ENCODE results near the gene THTPA.

THTPA gene

DNA sequence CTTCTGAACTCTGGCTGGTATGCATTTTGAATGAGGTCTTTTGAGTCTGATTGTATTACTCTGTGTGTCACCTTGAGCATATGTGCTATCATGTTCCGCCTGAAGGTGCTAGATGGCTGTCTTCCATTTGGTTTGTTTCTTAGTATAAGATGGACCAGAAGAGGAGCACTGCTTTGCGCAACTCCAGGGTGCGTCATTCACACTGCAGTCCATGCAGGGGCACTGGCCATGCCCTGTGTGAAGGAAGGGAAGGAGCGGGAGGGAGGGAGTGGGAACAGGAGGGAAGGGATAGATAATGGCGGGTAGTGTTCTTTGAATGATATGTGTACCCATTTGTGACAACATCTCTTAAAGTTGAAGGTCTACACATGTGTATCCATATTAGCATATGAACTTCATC lies 12.7 kb upstream of the THTPA start:
- Histone ChIP-seq H3K36me3 (ENCODE audit: insufficient read depth, low read length) (no peaks in the 10 kb centered on the region), H3K4me1 (ENCODE audit: insufficient read depth, low read length) (no peaks in the 10 kb centered on the region), H3K27me3 (ENCODE audit: insufficient read depth, low read length, poor library complexity) (no peaks in the 10 kb centered on the region), H3K9me3 (ENCODE audit: insufficient read depth, low read length, severe bottlenecking) (no peaks in the 10 kb centered on the region), H3K4me2 (ENCODE audit: insufficient read depth, low read length) (no peak overlapping the region), H2AFZ (ENCODE audit: low read depth, low read length) (no peak overlapping the region), H3K9ac (ENCODE audit: low read depth, low read length) (no peak overlapping the region), H3K4me3 (ENCODE audit: low read depth in 1 of 2, low read length in 2 of 2) (no peak overlapping the region), H3K79me2 (ENCODE audit: insufficient read depth, low read length) (no peaks in the 10 kb centered on the region), H3K27ac (ENCODE audit: low read length) (no peak overlapping the region), H4K20me1 (ENCODE audit: insufficient read depth, low read length) (no peaks in the 10 kb centered on the region; the same call in 1 of the 2 replicates)
- ATAC-seq (ENCODE audit: insufficient read depth, low read depth), result no peak
- TF ChIP-seq, protein P1, sequence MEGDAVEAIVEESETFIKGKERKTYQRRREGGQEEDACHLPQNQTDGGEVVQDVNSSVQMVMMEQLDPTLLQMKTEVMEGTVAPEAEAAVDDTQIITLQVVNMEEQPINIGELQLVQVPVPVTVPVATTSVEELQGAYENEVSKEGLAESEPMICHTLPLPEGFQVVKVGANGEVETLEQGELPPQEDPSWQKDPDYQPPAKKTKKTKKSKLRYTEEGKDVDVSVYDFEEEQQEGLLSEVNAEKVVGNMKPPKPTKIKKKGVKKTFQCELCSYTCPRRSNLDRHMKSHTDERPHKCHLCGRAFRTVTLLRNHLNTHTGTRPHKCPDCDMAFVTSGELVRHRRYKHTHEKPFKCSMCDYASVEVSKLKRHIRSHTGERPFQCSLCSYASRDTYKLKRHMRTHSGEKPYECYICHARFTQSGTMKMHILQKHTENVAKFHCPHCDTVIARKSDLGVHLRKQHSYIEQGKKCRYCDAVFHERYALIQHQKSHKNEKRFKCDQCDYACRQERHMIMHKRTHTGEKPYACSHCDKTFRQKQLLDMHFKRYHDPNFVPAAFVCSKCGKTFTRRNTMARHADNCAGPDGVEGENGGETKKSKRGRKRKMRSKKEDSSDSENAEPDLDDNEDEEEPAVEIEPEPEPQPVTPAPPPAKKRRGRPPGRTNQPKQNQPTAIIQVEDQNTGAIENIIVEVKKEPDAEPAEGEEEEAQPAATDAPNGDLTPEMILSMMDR (IDR thresholded peaks at IDR 0.05; ENCODE audit: borderline replicate concordance, extremely low read depth, low read length, poor library complexity, severe bottlenecking), result no peak
- no peak for TF ChIP-seq EZH2 (IDR thresholded peaks at IDR 0.05; ENCODE audit: borderline replicate concordance, low read depth, low read length, severe bottlenecking)
- no peak for DNase-seq

DNA sequence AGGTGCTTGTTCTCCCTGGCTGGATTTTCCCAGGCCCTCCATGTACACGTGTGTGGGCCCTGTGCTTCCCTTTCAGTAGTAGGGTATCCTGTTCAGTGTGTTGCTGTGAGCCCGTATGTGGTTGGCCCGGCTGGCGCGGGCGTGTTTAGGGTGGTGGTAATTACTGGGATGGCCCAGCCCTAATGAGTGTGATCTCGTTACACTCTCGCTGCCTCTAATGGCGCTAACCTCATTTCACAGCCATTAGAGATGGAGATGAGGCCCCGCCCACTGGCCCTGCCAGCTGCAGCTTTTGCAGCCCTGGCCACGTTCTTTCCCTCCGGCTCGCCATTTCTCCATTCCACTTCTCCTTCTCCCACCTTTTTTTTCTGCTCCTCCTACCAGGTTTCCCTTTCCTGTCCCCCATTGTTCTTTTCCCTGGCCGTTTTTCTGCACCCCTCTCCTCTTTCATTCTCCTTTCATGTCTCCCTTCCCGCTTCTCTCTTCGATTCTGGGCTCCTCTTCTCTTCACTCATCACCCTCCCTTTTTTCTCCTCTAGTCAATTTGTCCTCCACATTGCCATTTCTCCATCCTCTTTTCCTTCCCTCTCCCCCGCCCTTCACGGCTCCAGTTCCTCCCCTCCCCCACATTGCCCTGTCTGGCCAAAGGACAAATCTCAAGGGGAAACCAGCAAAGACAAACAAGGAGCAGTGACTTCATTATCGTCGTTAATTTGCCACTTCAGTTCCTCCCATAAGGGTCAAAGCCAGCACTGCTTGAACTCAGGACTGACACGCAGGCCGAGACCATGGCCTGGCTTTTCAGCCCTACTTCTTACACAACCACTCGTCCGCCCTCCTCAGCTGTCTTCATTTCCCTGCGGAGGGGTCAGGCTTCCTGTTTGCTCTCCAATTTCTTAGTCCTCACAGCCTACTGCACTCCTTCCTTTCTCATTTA lies 11.3 kb upstream of the THTPA start:
- no peak overlapping the region for H3K4me2 ChIP-seq (ENCODE audit: insufficient read depth, low read length)
- TF ChIP-seq, protein P1 (IDR thresholded peaks at IDR 0.05; ENCODE audit: borderline replicate concordance, extremely low read depth, low read length, poor library complexity, severe bottlenecking), result no peak
- no peak for TF ChIP-seq EZH2 (IDR thresholded peaks at IDR 0.05; ENCODE audit: borderline replicate concordance, low read depth, low read length, severe bottlenecking)
- H3K27me3 ChIP-seq (ENCODE audit: insufficient read depth, low read length, poor library complexity), result no peaks in the 10 kb centered on the region
- no peaks in the 10 kb centered on the region for H4K20me1 ChIP-seq (ENCODE audit: insufficient read depth, low read length)
- no peak overlapping the region for H3K9ac ChIP-seq (ENCODE audit: low read depth, low read length)
- no peaks in the 10 kb centered on the region for H3K36me3 ChIP-seq (ENCODE audit: insufficient read depth, low read length)
- peaks cover 1% of the 10 kb centered on the region; the same call in 1 of the 2 replicates for H3K4me1 ChIP-seq (ENCODE audit: insufficient read depth, low read length)
- no peak overlapping the region for H2AFZ ChIP-seq (ENCODE audit: low read depth, low read length)
- no peak overlapping the region for H3K4me3 ChIP-seq (ENCODE audit: low read depth in 1 of 2, low read length in 2 of 2)
- H3K79me2 ChIP-seq (ENCODE audit: insufficient read depth, low read length), result no peaks in the 10 kb centered on the region
- no peaks in the 10 kb centered on the region for H3K9me3 ChIP-seq (ENCODE audit: insufficient read depth, low read length, severe bottlenecking)
- DNase-seq (no peak), ATAC-seq (ENCODE audit: insufficient read depth, low read depth) (no peak)
- H3K27ac ChIP-seq (ENCODE audit: low read length), result no peak overlapping the region

DNA sequence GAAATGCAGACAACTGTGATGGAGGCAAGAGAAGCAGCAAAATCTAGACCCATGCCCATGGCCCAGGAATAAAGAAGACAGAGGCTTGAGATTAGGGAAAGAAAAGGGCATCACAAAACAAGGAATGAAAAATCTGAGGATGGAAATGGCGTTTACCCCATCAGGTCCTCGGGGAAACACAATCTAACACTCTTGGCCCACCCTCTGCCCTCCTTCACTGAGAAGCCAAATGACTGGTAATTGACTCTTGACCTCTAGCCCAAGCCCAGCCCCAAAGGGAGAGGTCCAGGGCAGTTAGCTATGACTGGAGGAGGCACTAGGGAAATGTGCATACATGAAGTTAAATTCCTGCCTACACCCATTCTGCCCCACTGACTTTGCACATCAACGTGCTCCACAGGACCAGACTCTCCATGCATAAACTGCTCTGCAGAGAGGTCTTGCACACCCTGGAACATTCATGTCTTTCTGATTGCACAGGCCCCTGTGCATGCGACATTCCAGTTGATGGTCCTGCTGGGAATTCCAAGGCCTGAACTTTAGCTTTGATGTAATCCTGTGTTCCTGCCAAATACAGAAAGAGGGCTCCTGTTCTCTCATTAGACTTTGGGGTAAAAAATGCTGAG lies 10.2 kb upstream of the THTPA start:
- ATAC-seq (ENCODE audit: insufficient read depth, low read depth) (no peak), DNase-seq (no peak)
- no peak overlapping the region for H2AFZ ChIP-seq (ENCODE audit: low read depth, low read length)
- no peak overlapping the region for H3K4me2 ChIP-seq (ENCODE audit: insufficient read depth, low read length)
- H3K36me3 ChIP-seq (ENCODE audit: insufficient read depth, low read length), result no peaks in the 10 kb centered on the region
- TF ChIP-seq, protein P1 (IDR thresholded peaks at IDR 0.05; ENCODE audit: borderline replicate concordance, extremely low read depth, low read length, poor library complexity, severe bottlenecking), result no peak
- TF ChIP-seq EZH2 (IDR thresholded peaks at IDR 0.05; ENCODE audit: borderline replicate concordance, low read depth, low read length, severe bottlenecking), result no peak
- H3K9me3 ChIP-seq (ENCODE audit: insufficient read depth, low read length, severe bottlenecking), result no peaks in the 10 kb centered on the region
- no peak overlapping the region for H3K27ac ChIP-seq (ENCODE audit: low read length)
- H4K20me1 ChIP-seq (ENCODE audit: insufficient read depth, low read length), result no peaks in the 10 kb centered on the region
- no peaks in the 10 kb centered on the region for H3K27me3 ChIP-seq (ENCODE audit: insufficient read depth, low read length, poor library complexity)
- H3K4me1 ChIP-seq (ENCODE audit: insufficient read depth, low read length), result peaks cover 12% of the 10 kb centered on the region
- peaks cover 7% of the 10 kb centered on the region for H3K79me2 ChIP-seq (ENCODE audit: insufficient read depth, low read length)
- no peak overlapping the region for H3K4me3 ChIP-seq (ENCODE audit: low read depth in 1 of 2, low read length in 2 of 2)
- no peak overlapping the region for H3K9ac ChIP-seq (ENCODE audit: low read depth, low read length)

Data from DND-41 (cell line).